Measurements from ENCODE around the gene FGF18. TPM values are rescaled to one million over a fixed set of nuclear protein-coding genes. Genes with fewer than 3 reads are reported as not detected.

The FGF18 gene
- polyA plus RNA-seq, 3 donors, result not detected

GRCh38 chr5:171418316-171418981 is 998 bp upstream of the FGF18 start:
- Histone ChIP-seq H2AFZ (ENCODE audit: insufficient read depth, low read depth, low read length, poor library complexity, severe bottlenecking) (no peak overlapping the region), H3K9ac (ENCODE audit: insufficient read depth, low read length, poor library complexity, severe bottlenecking) (no peak overlapping the region)

More at GRCh38 chr5:171418316-171418981, 998 bp upstream of the FGF18 start:
- H4K20me1 ChIP-seq (ENCODE audit: insufficient read depth, low read length), result no peaks in the 10 kb centered on the region
- no peaks in the 10 kb centered on the region for H3K79me2 ChIP-seq (ENCODE audit: insufficient read depth, low read length)
- no peak overlapping the region for H3K27ac ChIP-seq (ENCODE audit: low read depth in 1 of 2, low read length in 2 of 2)
- H3K27me3 ChIP-seq (ENCODE audit: control insufficient read depth in 2 of 2, insufficient read depth in 2 of 2, low read length in 2 of 2), result peaks cover 16 to 36% of the 10 kb centered on the region in 2 donors
- peaks cover 6 to 27% of the 10 kb centered on the region in 2 donors for H3K4me1 ChIP-seq (ENCODE audit: control insufficient read depth in 1 of 2, insufficient read depth in 2 of 2, low read length in 2 of 2)
- peak overlapping the region; percentile 42 for H3K4me2 ChIP-seq (replicated peaks; ENCODE audit: extremely low read depth, low read length, poor library complexity, severe bottlenecking)
- peaks cover 0 to 9% of the 10 kb centered on the region in 2 donors for H3K36me3 ChIP-seq (replicated peaks in 1 of 2; ENCODE audit: control insufficient read depth in 1 of 2, insufficient read depth in 2 of 2, low read length in 2 of 2)
- peaks cover 16% of the 10 kb centered on the region for H3K4me1 Mint-ChIP-seq
- peak; percentile 32 to 47 (median 33) for DNase-seq
- no peak overlapping the region for H3K27ac Mint-ChIP-seq
- H3K36me3 Mint-ChIP-seq, result peaks cover 4 to 5% of the 10 kb centered on the region in 2 donors
- peak overlapping the region in 1 of 2 donors; percentile 64 for H3K4me3 Mint-ChIP-seq
- peak; percentile 89 for TF ChIP-seq CTCF (IDR thresholded peaks at IDR 0.05)
- WGBS (ENCODE audit: insufficient coverage), result 17% methylated on average over 26 of the region's 26 CpGs
- H3K9me3 Mint-ChIP-seq, result peaks cover 0 to 7% (median 0%) of the 10 kb centered on the region in 7 donors
- intact Hi-C loops (cut with micrococcal nuclease), result loop anchor here (5.0 to 10.0 kb wide), 2 partner anchors 489 to 626 kb away; no protein-coding TSS in a partner anchor
- H3K9me3 ChIP-seq (replicated peaks in 1 of 2; ENCODE audit: control insufficient read depth in 1 of 2, insufficient read depth in 1 of 2, low read length in 2 of 2), result peaks cover 0 to 8% of the 10 kb centered on the region in 2 donors
- H3K4me3 ChIP-seq (replicated peaks in 1 of 3; ENCODE audit: low read depth in 2 of 3, low read length in 3 of 3), result peak overlapping the region in 1 of 3 experiments; percentile 25
- peaks cover 27 to 47% (median 39%) of the 10 kb centered on the region in 3 donors for H3K27me3 Mint-ChIP-seq (ENCODE audit: low read depth in 3 of 3)
